Breast epithelium (tissue), 4 donors: ENCODE data around the gene COL4A4. TPM values are rescaled to one million over a fixed set of nuclear protein-coding genes. Genes with fewer than 3 reads are reported as not detected.

Experiments
- DNase-seq, 2 donors: peaks; one replicate each; pipeline ENCODE4 v3.0.0-alpha.2; 2019; ENCODE audit warnings: low spot score in 2 of 2
- H3K27ac ChIP-seq, 2 donors: fragments of 200-600 bp; sonication (generic) in 1 of 2; one replicate each; pipeline ENCODE4 v1.5.1; 2016 to 2019; ENCODE audit warnings: mild to moderate bottlenecking in 1 of 2
- H3K27me3 ChIP-seq, 2 donors: fragments of 200-600 bp; sonication (generic) in 1 of 2; one replicate each; pipeline versions ENCODE4 v1.5.1 to v1.6.0; 2017 to 2019; ENCODE audit warnings: control low read depth in 1 of 2, mild to moderate bottlenecking in 1 of 2
- H3K36me3 ChIP-seq: fragments of 200-600 bp; one replicate; pipeline ENCODE4 v1.5.1; 2019
- H3K4me1 ChIP-seq, 2 donors: fragments of 200-600 bp; sonication (generic); one replicate each; pipeline ENCODE4 v1.5.1; 2016 to 2019; ENCODE audit warnings: control low read depth in 1 of 2
- H3K4me3 ChIP-seq, 3 donors: fragments of 200-600 bp; sonication (generic); 1 replicate in 2 of 3; 2 replicates in 1 of 3; pipeline ENCODE4 v1.5.1; 2016 to 2019; ENCODE audit warnings: mild to moderate bottlenecking in 3 of 3, moderate library complexity in 2 of 3
- H3K9me3 ChIP-seq, 2 donors: fragments of 200-600 bp; sonication (generic) in 1 of 2; one replicate each; pipeline ENCODE4 v1.5.1; 2016 to 2019; ENCODE audit warnings: control low read depth in 1 of 2
- POLR2A ChIP-seq: fragments of 450-650 bp; IDR thresholded peaks from one replicate; pipeline ENCODE4 v1.6.1; 2016; ENCODE audit warnings: antibody characterized with exemption, mild to moderate bottlenecking, moderate library complexity
- POLR2AphosphoS5 ChIP-seq, 3 donors: sonication (generic); formaldehyde crosslinking; IDR thresholded peaks; one replicate each; pipeline ENCODE4 v1.6.1; 2017; ENCODE audit warnings: antibody characterized with exemption in 3 of 3
- intact Hi-C: fragments of 100-400 bp; cut with DNase I; formaldehyde crosslinking; loops from one replicate; pipeline ENCODE4 v1.15.1; 2023; ENCODE audit warnings: low total_unique reads
- total RNA-seq, 3 donors: library from RNA; depleted of rRNA; stranded (reverse); fragments of >200 nt; gene quantifications; one replicate each; pipeline ENCODE4 v1.1.0, GENCODE V29; 2016
- TF ChIP-seq, protein P1 (sequence below), 3 donors: fragments of 450-650 bp; IDR thresholded peaks; one replicate each; pipeline ENCODE4 v1.5.1; 2016 to 2017; ENCODE audit warnings: antibody characterized with exemption in 3 of 3, mild to moderate bottlenecking in 3 of 3, moderate library complexity in 3 of 3

The COL4A4 gene
- total RNA-seq, 3 donors from 2014 or later, result 1.2 to 3.8 (median 1.6) TPM

DNA sequence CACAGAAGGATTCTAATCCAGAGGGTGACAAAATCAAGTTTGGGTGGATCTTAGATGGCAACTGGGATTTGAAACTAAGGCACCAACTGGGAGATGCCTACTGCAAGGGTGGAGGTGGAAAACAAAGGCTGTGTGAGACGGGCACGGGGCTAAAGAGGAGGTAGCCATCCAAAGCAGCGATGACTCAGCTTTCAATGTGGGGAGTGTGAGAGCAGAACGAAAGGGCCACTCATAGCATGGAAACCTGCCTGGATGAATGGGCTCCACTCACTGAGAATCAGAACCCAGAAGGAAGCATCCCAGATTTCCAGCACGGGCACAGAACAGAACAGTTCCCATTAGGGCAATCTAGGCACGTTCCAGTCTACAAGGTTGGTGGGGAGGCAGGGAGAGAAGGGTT lies 159.5 kb downstream of the COL4A4 start:
- no peaks in the 10 kb centered on the region for H3K36me3 ChIP-seq
- H3K27me3 ChIP-seq, result no peaks in the 10 kb centered on the region
- TF ChIP-seq, protein P1, sequence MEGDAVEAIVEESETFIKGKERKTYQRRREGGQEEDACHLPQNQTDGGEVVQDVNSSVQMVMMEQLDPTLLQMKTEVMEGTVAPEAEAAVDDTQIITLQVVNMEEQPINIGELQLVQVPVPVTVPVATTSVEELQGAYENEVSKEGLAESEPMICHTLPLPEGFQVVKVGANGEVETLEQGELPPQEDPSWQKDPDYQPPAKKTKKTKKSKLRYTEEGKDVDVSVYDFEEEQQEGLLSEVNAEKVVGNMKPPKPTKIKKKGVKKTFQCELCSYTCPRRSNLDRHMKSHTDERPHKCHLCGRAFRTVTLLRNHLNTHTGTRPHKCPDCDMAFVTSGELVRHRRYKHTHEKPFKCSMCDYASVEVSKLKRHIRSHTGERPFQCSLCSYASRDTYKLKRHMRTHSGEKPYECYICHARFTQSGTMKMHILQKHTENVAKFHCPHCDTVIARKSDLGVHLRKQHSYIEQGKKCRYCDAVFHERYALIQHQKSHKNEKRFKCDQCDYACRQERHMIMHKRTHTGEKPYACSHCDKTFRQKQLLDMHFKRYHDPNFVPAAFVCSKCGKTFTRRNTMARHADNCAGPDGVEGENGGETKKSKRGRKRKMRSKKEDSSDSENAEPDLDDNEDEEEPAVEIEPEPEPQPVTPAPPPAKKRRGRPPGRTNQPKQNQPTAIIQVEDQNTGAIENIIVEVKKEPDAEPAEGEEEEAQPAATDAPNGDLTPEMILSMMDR (IDR thresholded peaks at IDR 0.05), result no peak
- TF ChIP-seq POLR2AphosphoS5 (IDR thresholded peaks at IDR 0.05), result no peak
- no peak for TF ChIP-seq POLR2A
- no peak overlapping the region for H3K4me3 ChIP-seq
- intact Hi-C loops, result no loop called here
- no peak for DNase-seq
- no peaks in the 10 kb centered on the region for H3K9me3 ChIP-seq
- H3K27ac ChIP-seq, result no peak overlapping the region
- no peaks in the 10 kb centered on the region for H3K4me1 ChIP-seq

DNA sequence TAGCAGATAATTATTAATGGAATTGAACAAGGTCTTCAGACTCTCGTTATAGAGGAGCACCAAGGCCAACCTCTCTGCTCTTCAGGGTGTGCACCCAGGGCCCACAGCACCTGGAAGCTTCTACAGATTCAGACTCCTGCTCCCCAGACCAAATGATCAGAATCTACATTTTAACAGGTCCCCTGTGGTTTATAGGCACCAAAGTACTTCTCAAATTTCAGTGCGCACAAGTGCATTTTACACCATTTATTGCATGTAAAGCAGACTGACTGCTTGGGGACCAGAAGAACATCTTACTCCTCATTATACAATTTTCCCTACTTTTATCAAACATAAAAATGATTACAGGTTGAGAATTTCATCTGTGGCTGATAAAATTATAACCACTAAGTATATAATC lies 163.9 kb downstream of the COL4A4 start:
- Histone ChIP-seq H3K27ac (no peak overlapping the region), H3K4me3 (no peak overlapping the region), H3K27me3 (no peaks in the 10 kb centered on the region), H3K4me1 (no peaks in the 10 kb centered on the region), H3K36me3 (no peaks in the 10 kb centered on the region), H3K9me3 (no peaks in the 10 kb centered on the region)
- no peak for DNase-seq
- intact Hi-C loops, result no loop called here
- TF ChIP-seq, protein P1 (IDR thresholded peaks at IDR 0.05), result no peak
- TF ChIP-seq POLR2AphosphoS5 (IDR thresholded peaks at IDR 0.05) (no peak), POLR2A (no peak)

DNA sequence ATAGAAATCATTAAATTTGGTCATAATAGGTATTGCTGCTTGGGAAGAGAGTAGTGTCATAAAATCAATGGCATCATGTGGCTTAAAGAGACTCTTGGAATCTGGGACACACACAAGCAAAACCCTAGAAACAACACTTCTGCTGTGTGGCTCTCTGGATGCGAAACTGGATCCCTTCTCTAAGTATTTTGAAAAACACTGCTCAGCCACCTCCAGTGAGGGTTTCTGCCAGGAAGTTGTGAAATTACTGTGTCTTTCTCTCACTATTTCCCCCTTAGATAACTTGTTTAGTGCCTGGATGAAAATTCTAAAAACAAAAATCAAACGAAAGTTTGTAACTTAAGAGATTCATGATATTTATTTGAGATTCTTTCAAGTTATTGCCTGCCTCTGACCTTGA lies 164.3 kb downstream of the COL4A4 start:
- Histone ChIP-seq H3K4me1 (no peaks in the 10 kb centered on the region), H3K4me3 (no peak overlapping the region), H3K27me3 (no peaks in the 10 kb centered on the region), H3K9me3 (no peaks in the 10 kb centered on the region), H3K36me3 (no peaks in the 10 kb centered on the region), H3K27ac (no peak overlapping the region)
- TF ChIP-seq POLR2A, result no peak
- no peak for TF ChIP-seq POLR2AphosphoS5 (IDR thresholded peaks at IDR 0.05)
- TF ChIP-seq, protein P1 (IDR thresholded peaks at IDR 0.05), result no peak
- intact Hi-C loops, result no loop called here
- DNase-seq, result no peak

DNA sequence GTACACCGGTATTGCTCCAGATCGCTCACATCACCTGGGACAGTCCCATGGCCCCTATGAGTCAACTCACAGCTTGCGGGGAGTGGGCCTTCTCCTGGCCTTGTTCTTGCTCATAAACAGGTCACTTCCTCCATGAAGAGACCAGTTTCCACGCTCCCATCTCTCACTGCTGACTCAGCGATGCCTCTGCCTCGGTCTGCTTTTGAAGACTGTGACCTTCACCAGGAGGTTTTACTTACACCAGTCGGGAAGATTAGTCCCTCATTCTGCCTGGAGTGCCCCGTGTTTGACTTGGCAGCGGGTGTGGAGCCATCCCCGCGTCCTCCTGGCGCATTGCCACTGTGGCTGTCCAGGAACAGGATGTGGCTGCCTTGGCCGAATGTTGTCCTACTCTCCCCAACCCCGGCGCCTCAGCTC lies 168.4 kb downstream of the COL4A4 start:
- Histone ChIP-seq H3K4me3 (no peak overlapping the region), H3K27me3 (no peaks in the 10 kb centered on the region), H3K4me1 (no peaks in the 10 kb centered on the region), H3K27ac (no peak overlapping the region), H3K36me3 (no peaks in the 10 kb centered on the region), H3K9me3 (no peaks in the 10 kb centered on the region)
- intact Hi-C loops, result no loop called here
- TF ChIP-seq POLR2A, result no peak
- TF ChIP-seq, protein P1 (IDR thresholded peaks at IDR 0.05), result no peak
- no peak for TF ChIP-seq POLR2AphosphoS5 (IDR thresholded peaks at IDR 0.05)
- peak; percentile 40 to 88 for DNase-seq

DNA sequence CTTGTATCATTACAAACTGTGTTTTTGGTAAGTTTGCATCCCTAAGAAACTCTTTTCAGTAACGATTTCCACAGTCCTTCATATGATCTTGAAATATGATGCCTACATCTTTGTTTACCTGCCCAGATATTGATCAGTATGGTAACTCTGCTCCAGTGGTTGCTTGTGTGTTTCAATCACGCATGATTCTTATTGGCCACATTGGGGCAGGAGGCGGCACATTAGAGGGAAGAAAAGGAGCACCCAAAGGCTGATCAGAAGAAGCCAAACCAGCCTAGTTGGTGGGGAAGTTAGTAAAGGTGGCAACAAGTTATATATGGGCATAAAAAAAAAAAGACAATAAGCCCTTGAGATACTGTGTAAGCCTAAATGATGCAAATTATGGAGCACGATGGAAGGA lies 169.2 kb downstream of the COL4A4 start:
- Histone ChIP-seq H3K36me3 (no peaks in the 10 kb centered on the region), H3K9me3 (no peaks in the 10 kb centered on the region), H3K27ac (no peak overlapping the region), H3K27me3 (no peaks in the 10 kb centered on the region), H3K4me1 (no peaks in the 10 kb centered on the region), H3K4me3 (no peak overlapping the region)
- intact Hi-C loops, result no loop called here
- TF ChIP-seq POLR2AphosphoS5 (IDR thresholded peaks at IDR 0.05) (no peak), POLR2A (no peak)
- TF ChIP-seq, protein P1 (IDR thresholded peaks at IDR 0.05), result no peak
- DNase-seq, result no peak
